WTC11 (cell line): ENCODE results near the gene EYS. TPM values are rescaled to one million over a fixed set of nuclear protein-coding genes. Genes with fewer than 3 reads are reported as not detected.

Experiments
- ATAC-seq: fragments of 200-7000 bp; cut with Tn5 transposase; 2 replicates; pipeline ENCODE4 v1.10.0; 2021; ENCODE audit warnings: mild to moderate bottlenecking, moderate library complexity
- CTCF ChIA-PET: fragments of 300-600 bp; sonication (Branson Sonifier 250); formaldehyde crosslinking; loops from one replicate; lab custom pipeline; 2021; ENCODE audit warnings: antibody characterized with exemption; lab: Charles Lee
- POLR2A ChIA-PET: fragments of 350-600 bp; sonication (Branson Sonifier 250); formaldehyde crosslinking; loops from one replicate; lab custom pipeline; 2021; ENCODE audit warnings: antibody characterized with exemption; lab: Charles Lee
- DNase-seq: peaks from one replicate; pipeline ENCODE4 v3.0.0; 2021; ENCODE audit warnings: low spot score
- H3K27ac Mint-ChIP-seq: 2 replicates; pipeline ENCODE4 v1.8.0; 2021; ENCODE audit warnings: mixed read lengths
- H3K27me3 Mint-ChIP-seq: 2 replicates; pipeline ENCODE4 v1.8.0; 2021; ENCODE audit warnings: low read depth, mild to moderate bottlenecking, moderate library complexity, mixed read lengths
- H3K36me3 Mint-ChIP-seq: 2 replicates; pipeline ENCODE4 v1.8.0; 2021; ENCODE audit warnings: mixed read lengths
- H3K4me1 Mint-ChIP-seq: 2 replicates; pipeline ENCODE4 v1.8.0; 2022; ENCODE audit warnings: mixed read lengths
- H3K4me3 Mint-ChIP-seq: 2 replicates; pipeline ENCODE4 v1.8.0; 2021; ENCODE audit warnings: mild to moderate bottlenecking, moderate library complexity, mixed read lengths
- H3K9me3 Mint-ChIP-seq: 2 replicates; pipeline ENCODE4 v1.8.0; 2021; ENCODE audit warnings: mixed read lengths
- ATF1 ChIP-seq: sonication (generic); formaldehyde crosslinking; IDR thresholded peaks from 2 replicates; pipeline ENCODE4 v1.8.1; 2023; ENCODE audit warnings: mild to moderate bottlenecking, moderate library complexity, missing genetic modification reagents
- ATF6 ChIP-seq: sonication (generic); formaldehyde crosslinking; IDR thresholded peaks from 2 replicates; pipeline ENCODE4 v1.8.1; 2023; ENCODE audit warnings: mild to moderate bottlenecking, missing genetic modification reagents
- CDX4 ChIP-seq: fragments of 250-450 bp; sonication (Bioruptor Pico); IDR thresholded peaks from 2 replicates; pipeline ENCODE4 v1.9.0; 2021; ENCODE audit warnings: moderate library complexity, mild to moderate bottlenecking, inconsistent platforms, borderline replicate concordance
- CTCF ChIP-seq: fragments of 200-600 bp; IDR thresholded peaks from 2 replicates; pipeline ENCODE4 v1.8.0; 2022; ENCODE audit warnings: antibody characterized with exemption
- ERG ChIP-seq: fragments of 250-450 bp; sonication (Bioruptor Pico); IDR thresholded peaks from 2 replicates; pipeline ENCODE4 v1.8.0; 2021; ENCODE audit warnings: mild to moderate bottlenecking
- ETV6 ChIP-seq: sonication (generic); formaldehyde crosslinking; IDR thresholded peaks from 2 replicates; pipeline ENCODE4 v1.8.1; 2022; ENCODE audit warnings: mild to moderate bottlenecking, missing genetic modification reagents
- FOXJ3 ChIP-seq: sonication (generic); formaldehyde crosslinking; IDR thresholded peaks from 2 replicates; pipeline ENCODE4 v1.9.0; 2021; ENCODE audit warnings: missing genetic modification reagents, mild to moderate bottlenecking, borderline replicate concordance
- FOXK1 ChIP-seq: sonication (generic); formaldehyde crosslinking; IDR thresholded peaks from 2 replicates; pipeline ENCODE4 v1.8.0; 2022; ENCODE audit warnings: mild to moderate bottlenecking, moderate library complexity, missing genetic modification reagents
- FOXP1 ChIP-seq: sonication (generic); formaldehyde crosslinking; IDR thresholded peaks from 2 replicates; pipeline ENCODE4 v1.8.0; 2022; ENCODE audit warnings: missing genetic modification reagents, mild to moderate bottlenecking, moderate library complexity, borderline replicate concordance
- GRHL2 ChIP-seq: fragments of 250-450 bp; sonication (Bioruptor Pico); IDR thresholded peaks from 2 replicates; pipeline ENCODE4 v1.8.0; 2022; ENCODE audit warnings: mild to moderate bottlenecking, moderate library complexity; ENCODE audit not compliant: insufficient replicate concordance, severe bottlenecking
- KAT7 ChIP-seq: sonication (generic); formaldehyde crosslinking; IDR thresholded peaks from 2 replicates; pipeline ENCODE4 v1.8.1; 2023; ENCODE audit warnings: missing genetic modification reagents, mild to moderate bottlenecking, borderline replicate concordance
- MLX ChIP-seq: sonication (generic); formaldehyde crosslinking; IDR thresholded peaks from 2 replicates; pipeline ENCODE4 v1.8.1; 2023; ENCODE audit warnings: mild to moderate bottlenecking, missing genetic modification reagents, moderate library complexity
- NFYB ChIP-seq: sonication (generic); formaldehyde crosslinking; conservative IDR thresholded peaks from 2 replicates; pipeline ENCODE4 v1.8.0; 2022; ENCODE audit warnings: low read depth, missing genetic modification reagents
- NR2C2 ChIP-seq: sonication (generic); formaldehyde crosslinking; IDR thresholded peaks from 2 replicates; pipeline ENCODE4 v1.8.0; 2022; ENCODE audit warnings: mild to moderate bottlenecking, missing genetic modification reagents
- PREB ChIP-seq: sonication (generic); formaldehyde crosslinking; IDR thresholded peaks from 2 replicates; pipeline ENCODE4 v1.8.1; 2022; ENCODE audit warnings: mild to moderate bottlenecking, missing genetic modification reagents, moderate library complexity, borderline replicate concordance
- RELA ChIP-seq: sonication (generic); formaldehyde crosslinking; IDR thresholded peaks from 2 replicates; pipeline ENCODE4 v1.8.1; 2022; ENCODE audit warnings: missing genetic modification reagents, mild to moderate bottlenecking, borderline replicate concordance
- RORB ChIP-seq: fragments of 250-450 bp; sonication (Bioruptor Pico); IDR thresholded peaks from 2 replicates; pipeline ENCODE4 v1.9.0; 2021; ENCODE audit warnings: mild to moderate bottlenecking
- SMAD4 ChIP-seq: sonication (generic); formaldehyde crosslinking; IDR thresholded peaks from 2 replicates; pipeline ENCODE4 v1.8.0; 2022; ENCODE audit warnings: mild to moderate bottlenecking, missing genetic modification reagents
- SOX15 ChIP-seq: fragments of 250-450 bp; sonication (Bioruptor Pico); IDR thresholded peaks from 2 replicates; pipeline ENCODE4 v1.9.0; 2021; ENCODE audit warnings: mild to moderate bottlenecking
- ZBTB21 ChIP-seq: sonication (generic); formaldehyde crosslinking; IDR thresholded peaks from 2 replicates; pipeline ENCODE4 v1.8.1; 2023; ENCODE audit warnings: mild to moderate bottlenecking, missing genetic modification reagents, borderline replicate concordance
- ZNF121 ChIP-seq: sonication (generic); formaldehyde crosslinking; IDR thresholded peaks from 2 replicates; pipeline ENCODE4 v1.8.0; 2023; ENCODE audit warnings: missing genetic modification reagents
- ZNF219 ChIP-seq: sonication (generic); formaldehyde crosslinking; IDR thresholded peaks from 2 replicates; pipeline ENCODE4 v1.8.0; 2023; ENCODE audit warnings: missing genetic modification reagents, mild to moderate bottlenecking, borderline replicate concordance
- ZNF232 ChIP-seq: sonication (generic); formaldehyde crosslinking; IDR thresholded peaks from 2 replicates; pipeline ENCODE4 v1.8.0; 2022; ENCODE audit warnings: mild to moderate bottlenecking, missing genetic modification reagents
- ZNF263 ChIP-seq: sonication (generic); formaldehyde crosslinking; IDR thresholded peaks from 2 replicates; pipeline ENCODE4 v1.8.1; 2022; ENCODE audit warnings: low read depth, mild to moderate bottlenecking, moderate library complexity, missing genetic modification reagents
- ZNF396 ChIP-seq: fragments of 250-450 bp; sonication (Bioruptor Pico); IDR thresholded peaks from 2 replicates; pipeline ENCODE4 v1.8.0; 2021; ENCODE audit warnings: mild to moderate bottlenecking, moderate library complexity, borderline replicate concordance
- ZNF423 ChIP-seq: fragments of 250-450 bp; sonication (Bioruptor Pico); IDR thresholded peaks from 2 replicates; pipeline ENCODE4 v2.1.2; 2022; ENCODE audit warnings: mild to moderate bottlenecking, moderate library complexity
- ZNF671 ChIP-seq: fragments of 250-450 bp; sonication (Bioruptor Pico); IDR thresholded peaks from 2 replicates; pipeline ENCODE4 v1.8.0; 2021; ENCODE audit warnings: mild to moderate bottlenecking
- total RNA-seq: library from RNA; stranded (reverse); gene quantifications from 3 replicates; pipeline ENCODE4 v1.2.3, GENCODE V29; 2021

EYS gene
- total RNA-seq, 1 experiment from 2014 or later, result not detected

- Mint-ChIP-seq H3K27me3 (no peaks in the 10 kb centered on the region), H3K4me3 (no peak overlapping the region), H3K4me1 (no peaks in the 10 kb centered on the region), H3K9me3 (0 out of 2 replicates have a peak, but pooled peaks cover 10% of the 10 kb centered on the region), H3K27ac (no peak overlapping the region), H3K36me3 (no peaks in the 10 kb centered on the region; the same call in 1 of the 2 replicates)
- ATAC-seq, result no peak
- POLR2A ChIA-PET, result no interaction called here
- CTCF ChIA-PET, result no interaction called here
- TF ChIP-seq GRHL2 (CRISPR knock-in tag), result no peak
- TF ChIP-seq CTCF, result no peak
- TF ChIP-seq ZNF263 (CRISPR knock-in tag), result no peak
- no peak for TF ChIP-seq ZNF219 (CRISPR knock-in tag)
- TF ChIP-seq FOXK1, result no peak
- no peak for TF ChIP-seq KAT7 (CRISPR knock-in tag)
- no peak for TF ChIP-seq ATF6 (CRISPR knock-in tag)
- TF ChIP-seq FOXJ3, result no peak
- TF ChIP-seq NR2C2 (CRISPR knock-in tag), result no peak
- TF ChIP-seq CDX4, result no peak
- no peak for TF ChIP-seq ETV6 (CRISPR knock-in tag)
- TF ChIP-seq ZNF423 (CRISPR knock-in tag), result no peak
- no peak for TF ChIP-seq ERG (CRISPR knock-in tag)
- TF ChIP-seq ZBTB21, result no peak
- no peak for TF ChIP-seq ATF1 (CRISPR knock-in tag)
- TF ChIP-seq ZNF121 (CRISPR knock-in tag), result no peak
- no peak for TF ChIP-seq ZNF671 (CRISPR knock-in tag)
- no peak for TF ChIP-seq MLX
- no peak for DNase-seq
Observed at GRCh38 chr6:63997221-63997620, 1709.8 kb downstream of the EYS start.

GRCh38 chr6:63985223-63985622 is 1721.8 kb downstream of the EYS start:
- CTCF ChIA-PET, result no interaction called here
- peaks cover 4% of the 10 kb centered on the region; the same call in 1 of the 2 replicates for H3K36me3 Mint-ChIP-seq
- no peaks in the 10 kb centered on the region for H3K27me3 Mint-ChIP-seq
- DNase-seq, result no peak
- no peaks in the 10 kb centered on the region for H3K4me1 Mint-ChIP-seq
- peaks cover 22% of the 10 kb centered on the region for H3K9me3 Mint-ChIP-seq
- ATAC-seq, result no peak
- POLR2A ChIA-PET, result no interaction called here
- no peak overlapping the region for H3K4me3 Mint-ChIP-seq
- no peak overlapping the region for H3K27ac Mint-ChIP-seq
- TF ChIP-seq PREB (CRISPR knock-in tag) (no peak), ZNF263 (CRISPR knock-in tag) (no peak), ZNF232 (no peak), RELA (CRISPR knock-in tag) (no peak), RORB (no peak), FOXP1 (no peak), ZNF396 (CRISPR knock-in tag) (no peak), SOX15 (CRISPR knock-in tag) (no peak), SMAD4 (CRISPR knock-in tag) (no peak), FOXJ3 (no peak), NFYB (CRISPR knock-in tag) (no peak)
